ENCODE results near the gene FKBP7. TPM values are rescaled to one million over a fixed set of nuclear protein-coding genes. Genes with fewer than 3 reads are reported as not detected.
"Not testable (repeated sequence)": the region's sequence is repeated elsewhere in the genome, so short reads cannot be mapped to it uniquely, and the experiment has no call there.

The FKBP7 gene
- total RNA-seq, 1 donor from 2014 or later, result 24.6 TPM

- no peak for DNase-seq (ENCODE audit: low read depth)
- Histone ChIP-seq H3K4me3 (ENCODE audit: low read depth, low read length) (no peak overlapping the region), H3K36me3 (ENCODE audit: control insufficient read depth, insufficient read depth, low read length) (peaks cover 3% of the 10 kb centered on the region), H3K27me3 (ENCODE audit: control insufficient read depth, insufficient read depth, low read length) (no peaks in the 10 kb centered on the region)
- TF ChIP-seq CTCF (IDR thresholded peaks at IDR 0.05; ENCODE audit: insufficient read depth, low read length, poor library complexity, severe bottlenecking), result no peak
Measured at GRCh38 chr2:178436662-178437061, 41.7 kb downstream of the FKBP7 start.

- no peak overlapping the region for H3K4me3 ChIP-seq (ENCODE audit: low read depth, low read length)
- no peak for TF ChIP-seq CTCF (IDR thresholded peaks at IDR 0.05; ENCODE audit: insufficient read depth, low read length, poor library complexity, severe bottlenecking)
- H3K27me3 ChIP-seq (ENCODE audit: control insufficient read depth, insufficient read depth, low read length), result no peaks in the 10 kb centered on the region
- peaks cover under 1% of the 10 kb centered on the region for H3K36me3 ChIP-seq (ENCODE audit: control insufficient read depth, insufficient read depth, low read length)
- no peak for DNase-seq (ENCODE audit: low read depth)
Measured at GRCh38 chr2:178429336-178429735, 49.1 kb downstream of the FKBP7 start.

- Histone ChIP-seq H3K36me3 (ENCODE audit: control insufficient read depth, insufficient read depth, low read length) (no peaks in the 10 kb centered on the region), H3K27me3 (ENCODE audit: control insufficient read depth, insufficient read depth, low read length) (no peaks in the 10 kb centered on the region), H3K4me3 (ENCODE audit: low read depth, low read length) (no peak overlapping the region)
- no peak for TF ChIP-seq CTCF (IDR thresholded peaks at IDR 0.05; ENCODE audit: insufficient read depth, low read length, poor library complexity, severe bottlenecking)
- no peak for DNase-seq (ENCODE audit: low read depth)
Measured at GRCh38 chr2:178428396-178428806, 50.0 kb downstream of the FKBP7 start.

GRCh38 chr2:178427458-178427857 lies 50.9 kb downstream of the FKBP7 start:
- DNase-seq (ENCODE audit: low read depth), result no peak
- H3K4me3 ChIP-seq (ENCODE audit: low read depth, low read length), result no peak overlapping the region
- no peaks in the 10 kb centered on the region for H3K27me3 ChIP-seq (ENCODE audit: control insufficient read depth, insufficient read depth, low read length)
- H3K36me3 ChIP-seq (ENCODE audit: control insufficient read depth, insufficient read depth, low read length), result no peaks in the 10 kb centered on the region
- no peak for TF ChIP-seq CTCF (IDR thresholded peaks at IDR 0.05; ENCODE audit: insufficient read depth, low read length, poor library complexity, severe bottlenecking)

GRCh38 chr2:178426388-178426787 lies 52.0 kb downstream of the FKBP7 start:
- Histone ChIP-seq H3K27me3 (ENCODE audit: control insufficient read depth, insufficient read depth, low read length) (no peaks in the 10 kb centered on the region), H3K36me3 (ENCODE audit: control insufficient read depth, insufficient read depth, low read length) (no peaks in the 10 kb centered on the region), H3K4me3 (ENCODE audit: low read depth, low read length) (no peak overlapping the region)
- TF ChIP-seq CTCF (IDR thresholded peaks at IDR 0.05; ENCODE audit: insufficient read depth, low read length, poor library complexity, severe bottlenecking), result no peak
- DNase-seq (ENCODE audit: low read depth), result no peak

GRCh38 chr2:178425255-178425827 lies 53.1 kb downstream of the FKBP7 start:
- H3K4me3 ChIP-seq (ENCODE audit: low read depth, low read length), result no peak overlapping the region
- H3K36me3 ChIP-seq (ENCODE audit: control insufficient read depth, insufficient read depth, low read length), result no peaks in the 10 kb centered on the region
- TF ChIP-seq CTCF (IDR thresholded peaks at IDR 0.05; ENCODE audit: insufficient read depth, low read length, poor library complexity, severe bottlenecking), result no peak
- H3K27me3 ChIP-seq (ENCODE audit: control insufficient read depth, insufficient read depth, low read length), result no peaks in the 10 kb centered on the region
- DNase-seq (ENCODE audit: low read depth), result no peak

GRCh38 chr2:178423746-178424145 lies 54.7 kb downstream of the FKBP7 start:
- H3K4me3 ChIP-seq (ENCODE audit: low read depth, low read length); DNase-seq (ENCODE audit: low read depth); H3K36me3 ChIP-seq (ENCODE audit: control insufficient read depth, insufficient read depth, low read length); H3K27me3 ChIP-seq (ENCODE audit: control insufficient read depth, insufficient read depth, low read length): not testable (repeated sequence)

Measured in kidney epithelial cell (primary cell).